Heart left ventricle (tissue), 16 donors: ENCODE results near the gene ZNF212. TPM values are rescaled to one million over a fixed set of nuclear protein-coding genes. Genes with fewer than 3 reads are reported as not detected.
"Not testable (repeated sequence)": the region's sequence is repeated elsewhere in the genome, so short reads cannot be mapped to it uniquely, and the experiment has no call there.

ENCODE experiments used
- ATAC-seq, 4 donors: fragments of 200-7000 bp; cut with Tn5 transposase; one replicate each; pipeline ENCODE4 v1.9.1; 2020 to 2022; ENCODE audit warnings: moderate library complexity in 4 of 4, mild to moderate bottlenecking in 3 of 4, moderate number of reproducible peaks in 1 of 4
- DNase-seq, 5 donors: peaks; one replicate each; pipeline ENCODE4 v3.0.0-alpha.2; 2020
- H3K27ac ChIP-seq, 12 donors: fragments of 200-600 bp; sonication (generic) in 4 of 12; one replicate each; pipeline versions ENCODE4 v1.5.0 to v1.8.0; 2016 to 2022; ENCODE audit warnings: mild to moderate bottlenecking in 2 of 12
- H3K27me3 ChIP-seq, 9 donors: fragments of 200-600 bp; sonication (generic) in 2 of 9; one replicate each; pipeline versions ENCODE4 v1.5.1 to v1.8.0; 2016 to 2022; ENCODE audit warnings: mild to moderate bottlenecking in 3 of 9
- H3K36me3 ChIP-seq, 9 donors: fragments of 200-600 bp; sonication (generic) in 2 of 9; one replicate each; pipeline versions ENCODE4 v1.5.0 to v1.8.0; 2018 to 2022; ENCODE audit warnings: mild to moderate bottlenecking in 2 of 9
- H3K4me1 ChIP-seq, 12 donors: fragments of 200-600 bp; sonication (generic) in 4 of 12; one replicate each; pipeline versions ENCODE4 v1.5.0 to v1.8.0; 2016 to 2022; ENCODE audit warnings: mild to moderate bottlenecking in 3 of 12
- H3K4me3 ChIP-seq, 12 donors: fragments of 200-600 bp; sonication (generic) in 4 of 12; one replicate each; pipeline versions ENCODE4 v1.5.0 to v1.8.0; 2017 to 2022; ENCODE audit warnings: mild to moderate bottlenecking in 9 of 12, moderate library complexity in 4 of 12
- H3K9me3 ChIP-seq, 12 donors: fragments of 200-600 bp; sonication (generic) in 4 of 12; one replicate each; pipeline versions ENCODE4 v1.5.0 to v1.8.0; 2016 to 2022; ENCODE audit warnings: mild to moderate bottlenecking in 1 of 12
- POLR2A ChIP-seq, 2 donors: fragments of 450-650 bp; IDR thresholded peaks; one replicate each; pipeline ENCODE4 v1.6.1; 2017; ENCODE audit warnings: antibody characterized with exemption in 2 of 2, mild to moderate bottlenecking in 2 of 2, moderate library complexity in 2 of 2
- WGBS, 4 donors: extraction: QIAGEN DNeasy Blood & Tissue Kit in 2 of 4; methylation state at CpG; one replicate each; pipeline versions ENCODE4 v1.1.5 to v1.1.7; 2013 to 2018; 5-methylcytosine and 5-hydroxymethylcytosine counted together
- intact Hi-C, 10 donors: fragments of 100-400 bp; cut with DNase I; formaldehyde crosslinking; loops; one replicate each; pipeline versions ENCODE4 v1.11.1 to v1.14.2; 2022
- polyA plus RNA-seq, 2 donors: library from polyadenylated mRNA; stranded (reverse); fragments of 200-250 nt; gene quantifications; one replicate each; pipeline ENCODE4 v1.2.3, GENCODE V29; 2013
- total RNA-seq, 9 donors: library from RNA; depleted of rRNA in 2 of 9; stranded (reverse); fragments of >200 nt in 2 of 9; fragmentation: NEBNext Ultra II Directional in 3 of 9; extraction: Animal tissue kit (Norgen Biotek cat#: 25700) in 3 of 9; gene quantifications; one replicate each; pipeline versions ENCODE4 v1.1.0 to v1.2.4, GENCODE V29; 2016 to 2023
- TF ChIP-seq, protein P1 (sequence below), 12 donors: fragments of 200-600 bp; sonication (generic) in 4 of 12; IDR thresholded peaks; one replicate each; pipeline versions ENCODE4 v1.5.0 to v1.8.0; 2018 to 2022; ENCODE audit warnings: antibody characterized with exemption in 12 of 12, mild to moderate bottlenecking in 5 of 12
- donor health status: ischemic (EF 13 %, LVEDD 7.1; RV severe dilation, severe dysfunction).
- donor health status: healthy with polysubstance abuse.
- donor health status: DM: no; HTN: yes; CAD: no.
- donor health status: DM: no; HTN: no; CAD: no.
- donor health status: ischemic (EF 25% LVEDD 6.9; RV normal size, moderate dysfunction).
- donor health status: ischemic (EF 25% LVEDD 5.7; RV mildly dilated, moderate dysfunction).
- donor health status: healthy.
- donor health status: DM: yes; HTN: yes; CAD: no.
- donor health status: ischemic (EF 35%, LVEDD 5.7; RV mildly dilated, moderate dysfunction).
- donor health status: nonischemic (EF 11% LVEDD 7.7; RV severe dilation, severe dysfunction).
- donor health status: DM: yes; HTN: yes; CAD: no.
- donor health status: PGD.
- donor health status: ischemic (EF 29% LVEDD 5.4; RV normal size, mild dysfunction).
- donor health status: nonischemic (EF 23%, LVEDD 6.1; RV moderate dilation, normal function).

ZNF212 gene
- total and polyA plus RNA-seq, 11 donors = 3.4 to 6.3 (median 4.3) TPM

DNA sequence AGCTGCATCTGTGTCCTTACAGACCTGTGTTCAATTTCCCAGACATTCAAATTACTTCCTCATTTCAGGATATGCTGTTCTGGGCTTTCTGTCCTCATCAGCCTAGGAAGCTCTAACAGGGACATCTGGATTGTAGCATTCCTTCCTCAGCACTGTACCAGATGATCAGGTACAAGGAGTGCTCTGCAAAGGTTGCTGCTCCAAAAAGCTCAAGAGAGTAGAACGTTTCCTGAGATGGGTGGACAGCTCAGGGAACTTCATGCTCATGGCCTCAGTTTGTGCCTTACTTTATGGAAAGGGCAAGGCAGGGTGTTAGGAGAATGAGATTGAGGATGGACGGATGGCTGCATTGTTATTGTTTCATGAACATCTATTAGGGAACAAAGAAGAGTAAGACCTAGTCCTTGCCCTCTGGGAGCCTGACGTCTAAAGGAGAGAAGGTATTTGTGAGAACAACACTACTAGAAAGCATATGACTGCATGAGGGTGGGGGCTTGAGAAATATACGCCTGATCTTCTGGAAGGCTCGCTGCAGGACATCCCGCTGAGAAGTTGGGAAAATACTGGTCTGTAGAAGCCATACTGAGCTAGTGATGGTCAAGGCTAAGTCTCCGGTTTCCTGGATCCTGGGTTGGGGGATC, 10.5 kb upstream of the ZNF212 start:
- ATAC-seq (no peak), DNase-seq (no peak)
- Histone ChIP-seq H3K36me3 (peaks cover 0 to 20% (median 16%) of the 10 kb centered on the region in 9 donors), H3K9me3 (no peaks in the 10 kb centered on the region), H3K4me1 (no peaks in the 10 kb centered on the region), H3K27ac (no peak overlapping the region), H3K4me3 (no peak overlapping the region), H3K27me3 (no peaks in the 10 kb centered on the region)
- 59 to 62% (median 61%) methylated on average over 7 of the region's 7 CpGs for WGBS, 4 donors
- no peak for TF ChIP-seq POLR2A (IDR thresholded peaks at IDR 0.05)
- TF ChIP-seq, protein P1, sequence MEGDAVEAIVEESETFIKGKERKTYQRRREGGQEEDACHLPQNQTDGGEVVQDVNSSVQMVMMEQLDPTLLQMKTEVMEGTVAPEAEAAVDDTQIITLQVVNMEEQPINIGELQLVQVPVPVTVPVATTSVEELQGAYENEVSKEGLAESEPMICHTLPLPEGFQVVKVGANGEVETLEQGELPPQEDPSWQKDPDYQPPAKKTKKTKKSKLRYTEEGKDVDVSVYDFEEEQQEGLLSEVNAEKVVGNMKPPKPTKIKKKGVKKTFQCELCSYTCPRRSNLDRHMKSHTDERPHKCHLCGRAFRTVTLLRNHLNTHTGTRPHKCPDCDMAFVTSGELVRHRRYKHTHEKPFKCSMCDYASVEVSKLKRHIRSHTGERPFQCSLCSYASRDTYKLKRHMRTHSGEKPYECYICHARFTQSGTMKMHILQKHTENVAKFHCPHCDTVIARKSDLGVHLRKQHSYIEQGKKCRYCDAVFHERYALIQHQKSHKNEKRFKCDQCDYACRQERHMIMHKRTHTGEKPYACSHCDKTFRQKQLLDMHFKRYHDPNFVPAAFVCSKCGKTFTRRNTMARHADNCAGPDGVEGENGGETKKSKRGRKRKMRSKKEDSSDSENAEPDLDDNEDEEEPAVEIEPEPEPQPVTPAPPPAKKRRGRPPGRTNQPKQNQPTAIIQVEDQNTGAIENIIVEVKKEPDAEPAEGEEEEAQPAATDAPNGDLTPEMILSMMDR (IDR thresholded peaks at IDR 0.05) = no peak
- intact Hi-C loops = no loop called here

DNA sequence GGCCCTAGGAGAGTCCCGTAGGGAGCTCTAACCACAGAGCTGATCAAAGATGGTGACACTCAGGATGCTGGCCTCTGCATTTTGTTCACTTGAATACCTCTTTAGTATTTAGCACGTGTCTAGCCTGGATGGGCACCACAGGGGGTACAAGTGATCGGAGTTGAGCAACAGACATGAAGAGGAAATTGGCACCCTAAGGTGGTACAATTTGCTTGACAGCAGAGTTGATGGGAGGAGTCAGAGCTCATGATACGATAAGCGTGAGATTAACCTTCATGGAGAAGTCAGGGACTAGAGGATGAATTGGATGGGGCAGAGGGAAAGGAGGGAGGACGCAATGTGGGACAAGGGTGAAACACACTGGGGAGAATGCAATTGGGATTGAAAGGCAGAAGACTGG, 9.9 kb upstream of the ZNF212 start:
- Histone ChIP-seq H3K4me1 (no peaks in the 10 kb centered on the region), H3K27me3 (no peaks in the 10 kb centered on the region), H3K27ac (no peak overlapping the region), H3K9me3 (no peaks in the 10 kb centered on the region), H3K36me3 (peaks cover 0 to 15% (median 12%) of the 10 kb centered on the region in 9 donors), H3K4me3 (no peak overlapping the region)
- intact Hi-C loops = no loop called here
- TF ChIP-seq, protein P1 (IDR thresholded peaks at IDR 0.05) = no peak
- no peak for TF ChIP-seq POLR2A (IDR thresholded peaks at IDR 0.05)
- DNase-seq (no peak), ATAC-seq (peak in 1 of 4 donors; percentile 12)
- whole genome bisulfite sequencing, 4 donors = 64 to 73% (median 71%) methylated on average over 6 of the region's 6 CpGs

DNA sequence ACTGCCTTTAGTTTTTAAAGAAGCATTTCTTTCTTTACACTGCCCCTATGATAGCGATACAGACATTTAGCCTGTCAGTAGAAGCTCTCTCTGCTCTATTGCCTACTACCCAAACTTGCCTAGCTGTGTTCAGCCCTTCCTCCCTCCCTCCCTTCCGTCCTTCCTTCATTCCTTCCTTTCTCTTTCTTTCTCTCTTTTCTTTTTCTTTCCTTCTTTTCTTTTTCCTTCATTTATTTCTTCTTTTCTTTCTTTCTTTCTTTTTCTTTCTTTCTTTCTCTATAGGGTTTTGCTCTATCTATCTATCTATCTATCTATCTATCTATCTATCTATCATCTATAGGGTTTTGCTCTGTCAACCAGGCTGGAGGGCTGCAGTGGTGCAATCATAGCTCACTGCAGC, 7.1 kb upstream of the ZNF212 start:
- 77 to 91% (median 85%) methylated on average over 2 of the region's 2 CpGs for WGBS, 4 donors
- Histone ChIP-seq H3K9me3 (no peaks in the 10 kb centered on the region), H3K4me3 (no peak overlapping the region), H3K27ac (no peak overlapping the region), H3K4me1 (no peaks in the 10 kb centered on the region), H3K27me3 (no peaks in the 10 kb centered on the region), H3K36me3 (no peaks in the 10 kb centered on the region)
- intact Hi-C loops = no loop called here
- DNase-seq (no peak), ATAC-seq (no peak)
- TF ChIP-seq, protein P1 (IDR thresholded peaks at IDR 0.05) = no peak
- no peak for TF ChIP-seq POLR2A (IDR thresholded peaks at IDR 0.05)

DNA sequence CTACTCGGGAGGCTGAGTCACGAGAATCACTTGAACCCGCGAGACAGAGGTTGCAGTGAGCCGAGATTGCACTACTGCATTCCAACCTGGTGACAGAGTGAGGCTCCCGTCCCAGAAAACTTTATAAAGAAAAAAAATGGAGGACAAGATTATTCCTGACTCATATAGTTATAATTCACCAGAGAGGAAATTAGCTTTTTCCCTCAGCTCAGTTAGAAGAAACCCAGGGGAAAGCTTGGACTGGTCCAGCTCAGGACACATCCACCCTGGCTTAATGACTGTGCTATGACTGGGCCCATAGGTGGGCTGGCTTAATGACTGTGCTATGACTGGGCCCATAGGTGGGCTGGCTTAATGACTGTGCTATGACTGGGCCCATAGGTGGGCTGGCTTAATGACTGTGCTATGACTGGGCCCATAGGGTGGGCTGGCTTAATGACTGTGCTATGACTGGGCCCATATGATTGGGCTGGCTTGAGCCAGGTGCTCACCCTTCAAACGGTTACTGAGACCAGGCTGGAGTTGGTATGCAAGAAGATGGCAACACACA, 5.7 kb upstream of the ZNF212 start:
- WGBS, 4 donors = 73 to 80% (median 76%) methylated on average over 7 of the region's 7 CpGs
- H3K27ac ChIP-seq, H3K9me3 ChIP-seq, H3K4me1 ChIP-seq, ATAC-seq, intact Hi-C loops, H3K36me3 ChIP-seq, DNase-seq, H3K4me3 ChIP-seq, H3K27me3 ChIP-seq: not testable (repeated sequence)

DNA sequence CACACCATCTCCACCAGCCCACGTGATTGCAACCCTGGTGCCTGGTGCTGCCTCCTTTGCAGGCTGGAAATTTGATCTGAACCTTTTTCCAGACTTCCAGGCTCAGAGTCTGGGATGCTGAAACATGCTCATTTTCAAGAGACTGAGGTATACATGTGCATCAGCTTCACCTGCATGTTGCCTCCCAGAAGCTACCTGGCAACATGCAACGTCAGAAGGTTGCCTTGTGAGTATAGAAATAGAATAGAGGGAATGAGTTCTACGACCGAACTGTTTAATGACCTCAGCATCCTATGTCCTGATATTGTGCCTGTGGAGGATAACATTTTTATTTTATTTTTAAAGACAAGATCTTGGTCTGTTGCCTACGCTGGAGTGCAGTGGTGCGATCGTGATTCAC, 1.9 kb upstream of the ZNF212 start:
- 83 to 91% (median 84%) methylated on average over 7 of the region's 7 CpGs for WGBS, 4 donors
- H3K27ac ChIP-seq = no peak overlapping the region
- H3K27me3 ChIP-seq = no peaks in the 10 kb centered on the region
- intact Hi-C loops = no loop called here
- H3K4me1 ChIP-seq = peaks cover 3 to 24% (median 15%) of the 10 kb centered on the region in 12 donors
- H3K36me3 ChIP-seq = no peaks in the 10 kb centered on the region
- TF ChIP-seq, protein P1 (IDR thresholded peaks at IDR 0.05) = no peak
- no peak for TF ChIP-seq POLR2A (IDR thresholded peaks at IDR 0.05)
- H3K4me3 ChIP-seq = no peak overlapping the region
- DNase-seq = no peak
- H3K9me3 ChIP-seq = peaks cover 0 to 3% (median 0%) of the 10 kb centered on the region in 12 donors
- ATAC-seq = no peak
